Type B pancreatic cell (in vitro differentiated cells): Measurements from ENCODE around the gene ACKR3. TPM values are rescaled to one million over a fixed set of nuclear protein-coding genes. Genes with fewer than 3 reads are reported as not detected.
A peak's percentile ranks its signal among the peaks of the same experiment; 100 is the strongest.

Experiments used
- DNase-seq: peaks from one replicate; pipeline ENCODE4 v3.0.0; 2021; ENCODE audit warnings: mixed read lengths; ENCODE audit not compliant: unreplicated experiment; ENCODE audit errors: extremely low spot score
- H3K27ac Mint-ChIP-seq: 2 replicates; pipeline ENCODE4 v1.8.0; 2021; ENCODE audit warnings: mild to moderate bottlenecking, mixed read lengths
- H3K27me3 Mint-ChIP-seq: 2 replicates; pipeline ENCODE4 v1.8.0; 2021; ENCODE audit warnings: mixed read lengths
- H3K36me3 Mint-ChIP-seq: 2 replicates; pipeline ENCODE4 v1.8.0; 2021; ENCODE audit warnings: mixed read lengths
- H3K4me1 Mint-ChIP-seq: one replicate; pipeline ENCODE4 v1.8.0; 2021; ENCODE audit warnings: mixed read lengths; ENCODE audit not compliant: unreplicated experiment
- H3K4me3 Mint-ChIP-seq: 2 replicates; pipeline ENCODE4 v1.8.0; 2021; ENCODE audit warnings: mild to moderate bottlenecking, mixed read lengths
- H3K9me3 Mint-ChIP-seq: 2 replicates; pipeline ENCODE4 v1.8.0; 2021; ENCODE audit warnings: mixed read lengths
- total RNA-seq: library from RNA; stranded (reverse); gene quantifications from 2 replicates; pipeline ENCODE4 v1.2.1, GENCODE V29; 2021; ENCODE audit warnings: low replicate concordance
- TF ChIP-seq, protein P1 (sequence below): fragments of 200-600 bp; sonication (generic); conservative IDR thresholded peaks from 2 replicates; pipeline ENCODE4 v1.5.0; 2021; ENCODE audit warnings: antibody characterized with exemption, mild to moderate bottlenecking

Gene ACKR3
- total RNA-seq, 1 donor from 2014 or later = 44.6 TPM

DNA sequence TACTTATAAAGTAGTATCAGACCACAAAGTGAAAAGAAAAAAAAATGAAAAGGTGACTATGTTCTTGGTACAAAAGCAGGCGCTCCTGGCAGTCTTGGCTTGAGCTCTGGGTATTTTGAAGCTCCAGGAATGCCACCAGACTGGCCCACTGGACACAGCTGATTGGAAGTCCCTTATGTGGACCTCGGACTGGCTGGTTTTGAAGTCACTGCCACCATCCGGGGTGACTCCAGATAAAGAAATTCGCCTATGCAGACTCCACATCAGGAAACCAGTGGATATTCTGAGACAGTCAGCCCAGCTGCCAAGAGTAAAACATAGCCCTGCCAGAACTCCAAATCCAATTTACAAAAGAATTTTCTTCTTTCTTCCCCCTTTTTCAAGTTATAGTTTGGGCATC is 28.0 kb downstream of the ACKR3 start:
- no peak overlapping the region for H3K4me3 Mint-ChIP-seq
- peaks cover 10% of the 10 kb centered on the region for H3K4me1 Mint-ChIP-seq
- no peak overlapping the region for H3K27ac Mint-ChIP-seq
- H3K9me3 Mint-ChIP-seq = peaks cover 5% of the 10 kb centered on the region
- TF ChIP-seq, protein P1, sequence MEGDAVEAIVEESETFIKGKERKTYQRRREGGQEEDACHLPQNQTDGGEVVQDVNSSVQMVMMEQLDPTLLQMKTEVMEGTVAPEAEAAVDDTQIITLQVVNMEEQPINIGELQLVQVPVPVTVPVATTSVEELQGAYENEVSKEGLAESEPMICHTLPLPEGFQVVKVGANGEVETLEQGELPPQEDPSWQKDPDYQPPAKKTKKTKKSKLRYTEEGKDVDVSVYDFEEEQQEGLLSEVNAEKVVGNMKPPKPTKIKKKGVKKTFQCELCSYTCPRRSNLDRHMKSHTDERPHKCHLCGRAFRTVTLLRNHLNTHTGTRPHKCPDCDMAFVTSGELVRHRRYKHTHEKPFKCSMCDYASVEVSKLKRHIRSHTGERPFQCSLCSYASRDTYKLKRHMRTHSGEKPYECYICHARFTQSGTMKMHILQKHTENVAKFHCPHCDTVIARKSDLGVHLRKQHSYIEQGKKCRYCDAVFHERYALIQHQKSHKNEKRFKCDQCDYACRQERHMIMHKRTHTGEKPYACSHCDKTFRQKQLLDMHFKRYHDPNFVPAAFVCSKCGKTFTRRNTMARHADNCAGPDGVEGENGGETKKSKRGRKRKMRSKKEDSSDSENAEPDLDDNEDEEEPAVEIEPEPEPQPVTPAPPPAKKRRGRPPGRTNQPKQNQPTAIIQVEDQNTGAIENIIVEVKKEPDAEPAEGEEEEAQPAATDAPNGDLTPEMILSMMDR = no peak
- no peak for DNase-seq
- no peaks in the 10 kb centered on the region for H3K27me3 Mint-ChIP-seq
- H3K36me3 Mint-ChIP-seq = no peaks in the 10 kb centered on the region

DNA sequence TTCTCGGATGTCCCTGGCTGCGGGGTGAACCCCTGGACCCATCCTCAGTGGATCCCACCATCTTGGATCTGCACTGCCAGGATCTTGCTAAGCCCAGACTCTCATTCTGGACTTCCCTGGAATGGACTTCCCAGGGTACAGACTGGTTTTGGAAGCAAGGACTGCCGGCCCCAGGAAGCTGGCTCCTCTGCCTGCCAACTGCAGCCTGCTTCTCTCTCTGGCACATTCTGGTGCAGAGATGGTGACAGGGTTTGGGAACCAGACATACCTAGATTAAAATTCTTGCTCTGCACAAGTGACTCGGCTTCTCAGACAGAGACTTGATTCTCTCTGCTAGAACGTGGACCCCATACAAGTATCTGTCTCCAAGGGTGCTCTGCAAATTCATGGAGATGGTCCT is 29.4 kb downstream of the ACKR3 start:
- Mint-ChIP-seq H3K9me3 (peaks cover 5% of the 10 kb centered on the region), H3K27ac (no peak overlapping the region), H3K27me3 (no peaks in the 10 kb centered on the region), H3K4me1 (peaks cover 10% of the 10 kb centered on the region), H3K36me3 (no peaks in the 10 kb centered on the region), H3K4me3 (no peak overlapping the region)
- TF ChIP-seq, protein P1 = no peak
- no peak for DNase-seq

DNA sequence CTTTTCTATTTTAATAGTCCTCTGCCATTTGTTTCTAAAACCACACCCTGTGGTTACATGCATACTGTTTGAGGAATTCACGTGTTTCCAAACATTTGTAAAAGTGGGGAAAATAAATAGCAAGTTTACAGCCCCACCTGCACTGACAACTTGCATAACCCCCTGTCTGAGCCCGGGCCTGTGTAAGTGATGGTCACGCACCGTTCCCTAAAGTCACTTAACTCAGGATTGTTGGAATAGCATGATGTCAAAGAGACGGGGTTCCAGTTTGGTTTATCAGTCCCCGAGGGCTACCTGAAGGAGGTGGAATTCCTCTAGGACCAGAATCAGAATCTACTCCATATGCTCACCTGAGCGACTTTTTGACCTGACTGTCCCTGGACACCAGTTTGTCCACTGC is 30.5 kb downstream of the ACKR3 start:
- no peak for DNase-seq
- peaks cover 5% of the 10 kb centered on the region for H3K9me3 Mint-ChIP-seq
- H3K4me3 Mint-ChIP-seq = no peak overlapping the region
- TF ChIP-seq, protein P1 = no peak
- peak overlapping the region; percentile 90 for H3K27ac Mint-ChIP-seq
- H3K36me3 Mint-ChIP-seq = no peaks in the 10 kb centered on the region
- H3K4me1 Mint-ChIP-seq = peaks cover 21% of the 10 kb centered on the region
- peaks cover 2% of the 10 kb centered on the region for H3K27me3 Mint-ChIP-seq

DNA sequence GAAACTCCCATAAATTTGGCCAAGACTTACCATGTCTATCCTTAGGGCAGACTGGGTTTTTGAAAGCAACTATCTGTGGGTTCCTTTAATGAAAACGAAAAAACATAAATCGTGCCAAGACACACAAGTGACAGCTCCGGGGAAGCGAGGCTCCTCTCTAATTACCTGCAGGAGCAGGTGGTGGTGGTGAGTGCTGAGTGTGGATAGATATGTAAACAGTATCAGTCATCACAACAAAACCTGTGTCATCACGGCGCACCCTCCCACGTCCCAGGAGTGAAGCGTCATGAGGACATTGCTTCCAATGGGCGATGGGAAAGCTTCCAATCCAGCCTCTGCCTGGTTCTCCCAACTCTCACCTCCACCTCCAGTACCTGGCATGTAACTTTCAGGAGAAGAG is 31.3 kb downstream of the ACKR3 start:
- peaks cover 5% of the 10 kb centered on the region for H3K9me3 Mint-ChIP-seq
- no peak overlapping the region for H3K4me3 Mint-ChIP-seq
- H3K27ac Mint-ChIP-seq = peak overlapping the region; percentile 90
- TF ChIP-seq, protein P1 = no peak
- DNase-seq = no peak
- H3K27me3 Mint-ChIP-seq = peaks cover 4% of the 10 kb centered on the region
- H3K36me3 Mint-ChIP-seq = no peaks in the 10 kb centered on the region
- H3K4me1 Mint-ChIP-seq = peaks cover 26% of the 10 kb centered on the region

DNA sequence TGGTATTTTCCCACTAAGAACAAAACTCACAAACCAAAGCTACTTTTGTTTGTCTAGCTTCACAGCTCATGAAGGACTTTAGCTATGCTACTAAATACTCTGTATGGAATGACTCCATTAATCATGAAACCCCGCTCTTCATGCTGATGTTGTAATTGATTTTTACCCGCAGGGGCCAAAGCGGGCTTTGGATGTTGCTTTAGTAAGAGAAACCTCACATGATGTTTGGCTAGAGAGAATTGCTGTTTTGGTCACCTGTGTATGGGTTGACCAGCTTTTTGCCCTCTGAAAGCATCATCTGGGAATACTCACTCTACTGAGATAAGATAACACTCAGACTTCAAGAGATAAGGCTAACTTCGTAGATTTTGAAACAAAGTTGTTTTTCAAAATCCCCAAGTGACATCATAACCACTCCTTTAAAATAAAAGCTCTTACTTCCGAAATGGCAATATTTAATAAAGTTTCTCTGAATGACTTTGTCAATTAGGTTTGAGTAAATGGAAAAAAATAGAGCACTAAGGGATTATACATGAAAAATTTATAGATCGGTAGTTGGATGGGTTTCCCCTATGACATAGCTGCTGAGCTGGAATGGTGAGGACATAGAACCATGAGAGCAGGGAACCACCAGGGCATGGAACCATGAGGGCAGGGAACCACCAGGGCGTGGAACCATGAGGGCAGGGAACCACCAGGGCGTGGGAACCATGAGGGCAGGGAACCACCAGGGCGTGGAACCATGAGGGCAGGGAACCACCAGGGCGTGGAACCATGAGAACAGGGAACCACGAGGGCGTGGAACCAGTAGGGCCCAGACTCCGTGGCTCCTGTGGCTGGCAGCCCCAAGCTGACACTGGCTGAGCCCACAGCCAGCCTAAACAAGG is 31.9 kb downstream of the ACKR3 start:
- TF ChIP-seq, protein P1 = no peak
- Mint-ChIP-seq H3K4me3 (no peak overlapping the region), H3K27ac (peak overlapping the region; percentile 90), H3K27me3 (peaks cover 4% of the 10 kb centered on the region), H3K4me1 (peaks cover 30% of the 10 kb centered on the region), H3K36me3 (no peaks in the 10 kb centered on the region), H3K9me3 (peaks cover 9% of the 10 kb centered on the region)
- no peak for DNase-seq
